ENCODE data around the gene HTT.

HTT gene

DNA sequence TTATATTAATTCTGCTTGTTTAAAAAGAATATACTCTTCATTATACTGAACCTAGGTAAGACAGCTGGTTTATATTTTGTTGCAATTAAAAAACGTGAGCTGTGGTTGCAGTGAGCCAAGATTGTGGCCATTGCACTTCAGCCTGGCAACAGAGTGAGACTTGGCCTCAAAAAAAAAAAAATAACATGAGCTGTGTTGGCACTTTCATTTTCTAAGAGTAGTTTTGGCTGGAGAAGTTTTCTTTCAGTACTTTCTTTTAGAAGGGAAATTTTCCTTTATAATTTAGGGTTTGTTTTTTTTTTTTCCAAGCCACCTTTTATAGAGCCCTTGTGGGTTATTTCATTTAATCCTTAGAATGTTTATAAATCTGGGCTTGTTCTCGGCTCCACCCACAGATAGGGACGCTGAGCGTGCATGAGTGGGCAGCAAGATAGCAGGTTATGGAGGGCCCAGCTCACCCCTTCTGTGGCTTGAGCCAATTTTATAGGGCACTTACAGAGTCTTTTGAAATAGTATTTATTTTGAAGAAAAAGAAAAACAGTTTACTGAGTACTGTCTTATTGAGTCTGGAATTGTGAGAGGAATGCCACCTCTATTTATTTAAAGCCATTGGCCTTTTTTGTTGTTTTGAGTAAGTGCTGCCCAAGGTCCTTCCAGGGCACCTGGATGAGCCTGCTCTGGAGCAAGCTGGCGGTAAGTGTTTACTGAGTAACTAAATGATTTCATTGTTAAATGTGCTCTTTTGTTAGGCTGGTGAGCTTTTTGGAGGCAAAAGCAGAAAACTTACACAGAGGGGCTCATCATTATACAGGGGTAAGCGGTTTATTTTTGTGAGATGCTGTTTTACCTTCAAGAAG is 60.9 kb downstream of the HTT start:
- Histone ChIP-seq H3K4me3 (ENCODE audit: low read length in 2 of 2) (no peak overlapping the region), H3K27ac (replicated peaks; ENCODE audit: low read length) (no peak overlapping the region), H3K36me3 (replicated peaks in 1 of 2; ENCODE audit: control insufficient read depth in 2 of 2, insufficient read depth in 2 of 2, low read length in 2 of 2) (peaks cover 32 to 98% of the 10 kb centered on the region in 2 donors), H2AK5ac (ENCODE audit: low read depth, low read length) (no peak overlapping the region), H2BK12ac (ENCODE audit: low read length) (no peak overlapping the region), H2BK5ac (ENCODE audit: low read length) (no peak overlapping the region), H3K4me2 (ENCODE audit: insufficient read depth, low read length, poor library complexity, severe bottlenecking) (no peak overlapping the region), H3K18ac (ENCODE audit: low read length) (no peak overlapping the region), H3K9me3 (replicated peaks in 1 of 2; ENCODE audit: control insufficient read depth in 2 of 2, insufficient read depth in 1 of 2, low read depth in 1 of 2, low read length in 2 of 2) (peaks cover 0 to 2% of the 10 kb centered on the region in 2 donors), H2BK120ac (ENCODE audit: low read depth, low read length) (no peak overlapping the region), H3K27me3 (ENCODE audit: control insufficient read depth in 3 of 3, insufficient read depth in 3 of 3, low read depth in 1 of 3, low read length in 3 of 3) (no peaks in the 10 kb centered on the region), H3K9ac (ENCODE audit: low read depth, low read length, poor library complexity) (no peak overlapping the region), H4K91ac (ENCODE audit: low read depth, low read length, poor library complexity) (no peak overlapping the region), H3K4ac (ENCODE audit: low read length) (no peak overlapping the region), H4K8ac (ENCODE audit: low read depth, low read length) (no peak overlapping the region), H3K14ac (ENCODE audit: low read length) (no peak overlapping the region), H3K79me1 (ENCODE audit: low read depth, low read length) (no peaks in the 10 kb centered on the region), H3K4me1 (ENCODE audit: control insufficient read depth in 2 of 2, insufficient read depth in 1 of 2, low read depth in 1 of 2, low read length in 2 of 2) (no peaks in the 10 kb centered on the region), H2AFZ (ENCODE audit: low read length) (no peak overlapping the region), H2BK15ac (ENCODE audit: low read length) (no peak overlapping the region), H3K23ac (ENCODE audit: low read depth, low read length, poor library complexity) (no peak overlapping the region)
- WGBS, 2 donors (ENCODE audit: extremely low coverage in 2 of 2, insufficient read length in 2 of 2, insufficient replicate concordance in 1 of 2), result no CpG with 5 or more reads among the region's 6 CpGs
- no peak for DNase-seq (ENCODE audit: low spot score)

DNA sequence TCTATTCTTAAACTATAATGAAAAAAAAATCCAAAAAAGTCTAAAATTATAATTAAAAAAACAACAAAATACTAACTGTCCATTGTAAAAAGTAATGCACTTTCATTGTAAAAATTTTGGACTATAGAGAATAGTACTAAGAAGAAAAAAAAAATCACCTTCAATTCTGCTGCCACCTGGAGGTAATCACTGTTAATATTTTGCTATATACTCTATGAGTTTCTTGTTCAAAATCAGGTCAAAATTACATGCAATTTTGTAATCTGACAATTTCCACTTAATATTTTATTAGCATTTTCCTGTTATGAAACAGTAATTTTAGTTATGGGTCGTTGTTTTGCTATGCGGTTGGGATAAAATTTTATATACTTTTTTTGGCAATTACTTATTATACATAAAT is 62.0 kb downstream of the HTT start:
- H2BK120ac ChIP-seq (ENCODE audit: low read depth, low read length), result no peak overlapping the region
- no peaks in the 10 kb centered on the region for H3K79me1 ChIP-seq (ENCODE audit: low read depth, low read length)
- no peak for DNase-seq (ENCODE audit: low spot score)
- no peak overlapping the region for H3K27ac ChIP-seq (replicated peaks; ENCODE audit: low read length)
- no peak overlapping the region for H3K9ac ChIP-seq (ENCODE audit: low read depth, low read length, poor library complexity)
- H3K4me2 ChIP-seq (ENCODE audit: insufficient read depth, low read length, poor library complexity, severe bottlenecking), result no peak overlapping the region
- H4K8ac ChIP-seq (ENCODE audit: low read depth, low read length), result no peak overlapping the region
- no peak overlapping the region for H3K4me3 ChIP-seq (ENCODE audit: low read length in 2 of 2)
- peaks cover 0 to 2% of the 10 kb centered on the region in 2 donors for H3K9me3 ChIP-seq (replicated peaks in 1 of 2; ENCODE audit: control insufficient read depth in 2 of 2, insufficient read depth in 1 of 2, low read depth in 1 of 2, low read length in 2 of 2)
- H2BK15ac ChIP-seq (ENCODE audit: low read length), result no peak overlapping the region
- H3K23ac ChIP-seq (ENCODE audit: low read depth, low read length, poor library complexity), result no peak overlapping the region
- H3K4me1 ChIP-seq (ENCODE audit: control insufficient read depth in 2 of 2, insufficient read depth in 1 of 2, low read depth in 1 of 2, low read length in 2 of 2), result no peaks in the 10 kb centered on the region
- no peak overlapping the region for H2AK5ac ChIP-seq (ENCODE audit: low read depth, low read length)
- no peak overlapping the region for H2BK12ac ChIP-seq (ENCODE audit: low read length)
- H2BK5ac ChIP-seq (ENCODE audit: low read length), result no peak overlapping the region
- no peaks in the 10 kb centered on the region for H3K27me3 ChIP-seq (ENCODE audit: control insufficient read depth in 3 of 3, insufficient read depth in 3 of 3, low read depth in 1 of 3, low read length in 3 of 3)
- no peak overlapping the region for H3K4ac ChIP-seq (ENCODE audit: low read length)
- H3K36me3 ChIP-seq (replicated peaks in 1 of 2; ENCODE audit: control insufficient read depth in 2 of 2, insufficient read depth in 2 of 2, low read length in 2 of 2), result peaks cover 26 to 98% of the 10 kb centered on the region in 2 donors
- no peak overlapping the region for H2AFZ ChIP-seq (ENCODE audit: low read length)
- H3K18ac ChIP-seq (ENCODE audit: low read length), result no peak overlapping the region
- H3K14ac ChIP-seq (ENCODE audit: low read length), result no peak overlapping the region
- no CpG with 5 or more reads among the region's 2 CpGs for WGBS, 2 donors (ENCODE audit: extremely low coverage in 2 of 2, insufficient read length in 2 of 2, insufficient replicate concordance in 1 of 2)
- no peak overlapping the region for H4K91ac ChIP-seq (ENCODE audit: low read depth, low read length, poor library complexity)

DNA sequence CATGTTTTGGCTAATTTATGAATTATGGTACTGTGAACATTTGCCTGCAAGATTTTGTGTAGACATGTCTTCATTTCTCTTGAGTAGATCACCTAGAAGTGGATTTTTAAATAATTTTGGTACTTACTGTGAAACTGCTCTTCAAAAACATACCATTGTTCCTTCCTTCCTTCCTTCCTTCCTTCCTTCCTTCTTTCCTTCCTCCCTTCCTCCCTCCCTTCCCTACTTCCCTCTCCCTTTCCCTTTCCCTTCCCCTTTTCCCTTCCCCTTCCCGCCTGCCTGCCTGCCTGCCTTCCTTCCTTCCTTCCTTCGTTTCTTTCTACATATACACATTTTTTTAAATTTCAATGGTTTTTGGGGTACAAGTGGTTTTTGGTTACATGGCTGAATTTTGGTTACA is 63.4 kb downstream of the HTT start:
- Histone ChIP-seq H3K14ac (ENCODE audit: low read length) (no peak overlapping the region), H3K18ac (ENCODE audit: low read length) (no peak overlapping the region), H3K27ac (replicated peaks; ENCODE audit: low read length) (no peak overlapping the region), H2BK12ac (ENCODE audit: low read length) (no peak overlapping the region), H3K4me1 (ENCODE audit: control insufficient read depth in 2 of 2, insufficient read depth in 1 of 2, low read depth in 1 of 2, low read length in 2 of 2) (peaks cover 0 to 3% of the 10 kb centered on the region in 2 donors), H4K91ac (ENCODE audit: low read depth, low read length, poor library complexity) (no peak overlapping the region), H3K9me3 (replicated peaks in 1 of 2; ENCODE audit: control insufficient read depth in 2 of 2, insufficient read depth in 1 of 2, low read depth in 1 of 2, low read length in 2 of 2) (peaks cover 0 to 2% of the 10 kb centered on the region in 2 donors), H2BK5ac (ENCODE audit: low read length) (no peak overlapping the region), H3K9ac (ENCODE audit: low read depth, low read length, poor library complexity) (no peak overlapping the region), H2AFZ (ENCODE audit: low read length) (no peak overlapping the region), H3K27me3 (ENCODE audit: control insufficient read depth in 3 of 3, insufficient read depth in 3 of 3, low read depth in 1 of 3, low read length in 3 of 3) (no peaks in the 10 kb centered on the region), H4K8ac (ENCODE audit: low read depth, low read length) (no peak overlapping the region), H3K23ac (ENCODE audit: low read depth, low read length, poor library complexity) (no peak overlapping the region), H3K36me3 (replicated peaks in 1 of 2; ENCODE audit: control insufficient read depth in 2 of 2, insufficient read depth in 2 of 2, low read length in 2 of 2) (peaks cover 19 to 97% of the 10 kb centered on the region in 2 donors), H2BK120ac (ENCODE audit: low read depth, low read length) (no peak overlapping the region), H3K4me3 (ENCODE audit: low read length in 2 of 2) (no peak overlapping the region), H3K79me1 (ENCODE audit: low read depth, low read length) (no peaks in the 10 kb centered on the region), H2AK5ac (ENCODE audit: low read depth, low read length) (no peak overlapping the region), H3K4me2 (ENCODE audit: insufficient read depth, low read length, poor library complexity, severe bottlenecking) (no peak overlapping the region), H2BK15ac (ENCODE audit: low read length) (no peak overlapping the region), H3K4ac (ENCODE audit: low read length) (no peak overlapping the region)
- DNase-seq (ENCODE audit: low spot score), result no peak
- WGBS, 2 donors (ENCODE audit: extremely low coverage in 2 of 2, insufficient read length in 2 of 2, insufficient replicate concordance in 1 of 2), result 100% methylated on average over 2 of the region's 2 CpGs; no CpG with 5 or more reads in 1 of the 2 donors

DNA sequence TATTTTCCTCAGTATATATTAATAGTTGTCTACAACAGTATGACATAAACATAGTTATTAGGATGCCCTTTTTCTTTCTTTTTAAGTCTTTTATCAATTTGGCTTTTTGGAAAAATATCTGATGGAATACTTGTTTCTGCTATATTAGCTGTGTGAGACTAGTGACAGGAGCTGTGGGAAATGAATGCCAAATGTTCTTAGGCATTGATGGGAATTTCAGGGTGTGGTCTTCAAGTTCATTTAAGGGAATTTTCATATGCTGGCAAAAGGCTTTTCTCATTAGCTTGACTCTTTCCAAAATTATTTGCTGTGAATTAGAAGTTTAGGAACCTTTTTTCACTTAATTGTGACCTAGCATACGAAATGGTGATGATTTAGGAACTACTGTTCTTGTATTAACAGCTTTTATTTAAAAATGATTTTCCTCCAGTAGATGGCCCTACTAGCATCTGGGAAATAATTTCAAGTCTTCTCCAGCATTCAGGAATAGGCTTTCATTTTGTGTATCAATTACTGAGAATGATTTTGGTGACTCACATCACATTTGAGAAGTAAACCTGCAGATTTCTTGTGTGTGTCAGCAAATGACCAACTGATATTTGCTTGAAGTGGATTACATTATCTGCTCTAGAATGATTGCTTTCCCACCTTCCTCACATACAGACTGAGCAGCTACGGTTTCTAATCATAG is 70.9 kb downstream of the HTT start:
- Histone ChIP-seq H2BK5ac (ENCODE audit: low read length) (no peak overlapping the region), H2BK15ac (ENCODE audit: low read length) (no peak overlapping the region), H3K79me1 (ENCODE audit: low read depth, low read length) (peaks cover 2% of the 10 kb centered on the region), H3K18ac (ENCODE audit: low read length) (no peak overlapping the region), H3K23ac (ENCODE audit: low read depth, low read length, poor library complexity) (no peak overlapping the region), H3K9me3 (replicated peaks in 1 of 2; ENCODE audit: control insufficient read depth in 2 of 2, insufficient read depth in 1 of 2, low read depth in 1 of 2, low read length in 2 of 2) (no peaks in the 10 kb centered on the region), H2AFZ (ENCODE audit: low read length) (no peak overlapping the region), H3K4me1 (ENCODE audit: control insufficient read depth in 2 of 2, insufficient read depth in 1 of 2, low read depth in 1 of 2, low read length in 2 of 2) (peaks cover 0 to 3% of the 10 kb centered on the region in 2 donors), H3K27me3 (ENCODE audit: control insufficient read depth in 3 of 3, insufficient read depth in 3 of 3, low read depth in 1 of 3, low read length in 3 of 3) (no peaks in the 10 kb centered on the region), H3K14ac (ENCODE audit: low read length) (no peak overlapping the region), H2BK120ac (ENCODE audit: low read depth, low read length) (no peak overlapping the region), H4K8ac (ENCODE audit: low read depth, low read length) (no peak overlapping the region), H3K9ac (ENCODE audit: low read depth, low read length, poor library complexity) (no peak overlapping the region), H3K27ac (replicated peaks; ENCODE audit: low read length) (no peak overlapping the region), H3K4me3 (ENCODE audit: low read length in 2 of 2) (no peak overlapping the region), H2AK5ac (ENCODE audit: low read depth, low read length) (no peak overlapping the region), H3K36me3 (replicated peaks in 1 of 2; ENCODE audit: control insufficient read depth in 2 of 2, insufficient read depth in 2 of 2, low read length in 2 of 2) (peaks cover 32 to 94% of the 10 kb centered on the region in 2 donors), H2BK12ac (ENCODE audit: low read length) (no peak overlapping the region), H3K4me2 (ENCODE audit: insufficient read depth, low read length, poor library complexity, severe bottlenecking) (no peak overlapping the region), H4K91ac (ENCODE audit: low read depth, low read length, poor library complexity) (no peak overlapping the region), H3K4ac (ENCODE audit: low read length) (no peak overlapping the region)
- no peak for DNase-seq (ENCODE audit: low spot score)
- no CpG with 5 or more reads among the region's 2 CpGs for WGBS, 2 donors (ENCODE audit: extremely low coverage in 2 of 2, insufficient read length in 2 of 2, insufficient replicate concordance in 1 of 2)
